DMS53 treated with DMSO at 0.1 percent for 48 hours (cell line): ENCODE measurements around the gene NCBP3.
"Not testable (repeated sequence)": the region's sequence is repeated elsewhere in the genome, so short reads cannot be mapped to it uniquely, and the experiment has no call there.

Experiments
- DNase-seq: peaks from one replicate; lab custom pipeline; 2025; ENCODE audit not compliant: unreplicated experiment; lab: John Stamatoyannopoulos, UW

NCBP3 gene

GRCh38 chr17:3880983-3881382 is 34.9 kb upstream of the NCBP3 start:
- no peak for DNase-seq

DNA sequence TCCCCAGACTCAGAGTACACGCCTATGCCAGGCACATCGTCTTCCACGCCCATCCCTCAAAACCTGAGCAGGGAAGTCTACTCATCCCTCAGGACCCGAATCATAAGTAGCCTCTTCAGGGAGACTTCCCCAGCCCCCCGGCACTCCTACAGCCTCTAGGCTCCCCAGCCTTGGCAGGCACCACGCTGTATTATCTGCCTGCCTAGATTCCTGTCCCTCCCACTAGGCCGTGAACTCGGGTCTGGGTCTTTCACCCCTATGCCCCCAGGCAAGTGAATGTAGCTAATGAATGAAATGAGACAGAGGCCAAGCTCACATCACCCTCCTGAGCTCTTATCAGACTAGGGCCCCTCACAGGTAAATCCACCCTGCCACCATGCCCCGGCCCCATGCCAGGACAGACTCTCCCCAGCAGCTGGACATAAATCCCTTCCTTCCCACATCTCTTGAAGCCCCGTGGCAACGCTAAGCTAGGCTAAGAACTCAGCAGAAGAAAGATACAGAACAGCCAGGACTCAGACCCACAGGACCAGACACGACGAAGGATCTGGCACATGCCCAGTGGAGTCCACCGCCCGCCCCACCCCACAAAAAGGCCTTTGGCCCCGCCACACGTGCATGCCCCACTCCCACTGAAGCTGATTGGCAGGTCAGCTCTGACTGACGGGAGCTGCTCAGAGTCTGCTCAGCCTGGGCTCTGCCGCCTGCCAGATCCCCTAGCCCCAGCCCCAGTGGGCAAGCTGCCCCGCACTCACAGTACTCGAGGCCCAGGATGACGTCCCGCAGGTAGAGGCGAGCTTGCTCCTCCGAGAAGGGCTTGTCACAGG is 33.8 kb upstream of the NCBP3 start:
- DNase-seq: no peak

GRCh38 chr17:3879186-3879585 is 33.1 kb upstream of the NCBP3 start:
- peak; percentile 27 for DNase-seq

GRCh38 chr17:3877220-3877619 is 31.2 kb upstream of the NCBP3 start:
- DNase-seq: no peak

- no peak for DNase-seq
Measured at GRCh38 chr17:3875317-3875716, 29.3 kb upstream of the NCBP3 start.

GRCh38 chr17:3873862-3874261 is 27.8 kb upstream of the NCBP3 start:
- DNase-seq: no peak

GRCh38 chr17:3870871-3871306 is 24.8 kb upstream of the NCBP3 start:
- no peak for DNase-seq

DNA sequence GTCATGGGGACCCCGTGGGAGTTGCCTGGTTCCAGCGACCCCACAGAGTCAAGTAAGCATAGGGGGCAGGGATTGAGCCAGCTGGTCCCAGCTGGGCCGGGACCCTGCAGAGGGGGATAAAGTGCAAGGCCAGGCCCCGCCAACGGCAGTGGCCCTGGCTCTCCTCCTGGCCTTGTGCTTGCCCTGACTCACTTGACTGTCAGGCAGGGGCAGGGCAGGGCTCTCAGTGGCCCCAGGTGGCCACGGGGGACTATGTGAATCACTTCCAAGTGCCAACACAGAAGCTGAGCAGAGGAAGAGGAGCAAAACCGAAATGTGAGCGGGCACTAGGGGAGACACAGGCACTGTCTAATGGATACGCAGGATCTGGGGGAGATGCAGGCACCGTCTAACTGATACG is 21.6 kb upstream of the NCBP3 start:
- no peak for DNase-seq

DNA sequence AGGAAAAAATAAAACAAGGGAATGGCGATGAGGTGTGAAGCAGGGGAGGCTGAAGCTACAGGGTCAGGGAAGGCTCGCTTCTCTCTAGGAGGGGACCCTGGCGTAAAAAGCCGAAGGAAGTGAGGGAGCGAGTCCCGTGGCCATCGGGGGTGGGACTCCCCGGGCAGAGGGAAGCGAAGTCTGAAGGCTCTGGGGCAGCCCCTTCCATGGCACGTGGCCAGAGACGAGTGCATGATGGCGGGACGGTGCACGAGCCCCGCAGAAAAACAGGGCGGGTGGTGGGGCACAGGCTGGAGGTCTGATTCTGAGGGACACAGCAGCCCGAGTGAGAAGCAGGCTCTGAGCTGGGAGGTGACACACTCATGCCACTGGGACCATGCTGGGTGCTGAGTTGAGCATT is 21.1 kb upstream of the NCBP3 start:
- DNase-seq: no peak

DNA sequence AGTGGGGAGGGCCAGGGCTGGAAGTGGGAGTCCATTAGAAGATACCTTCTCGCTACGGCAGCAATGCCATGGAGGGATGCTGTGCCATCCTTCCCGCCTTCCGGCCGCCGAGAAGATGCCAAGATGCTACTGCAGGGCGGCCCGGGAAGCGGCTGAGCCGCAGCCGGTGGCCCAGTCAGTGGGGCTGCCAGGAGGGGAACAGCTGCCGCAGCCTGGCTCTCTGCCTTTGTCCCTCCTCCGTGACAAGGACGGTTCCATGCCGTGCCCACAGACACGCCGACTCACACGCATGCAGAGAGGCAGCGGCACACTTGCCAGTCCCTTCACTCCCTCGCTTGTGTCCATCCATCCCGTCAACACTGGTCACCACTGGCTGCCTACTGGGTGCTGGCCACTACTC is 20.2 kb upstream of the NCBP3 start:
- DNase-seq: no peak

DNA sequence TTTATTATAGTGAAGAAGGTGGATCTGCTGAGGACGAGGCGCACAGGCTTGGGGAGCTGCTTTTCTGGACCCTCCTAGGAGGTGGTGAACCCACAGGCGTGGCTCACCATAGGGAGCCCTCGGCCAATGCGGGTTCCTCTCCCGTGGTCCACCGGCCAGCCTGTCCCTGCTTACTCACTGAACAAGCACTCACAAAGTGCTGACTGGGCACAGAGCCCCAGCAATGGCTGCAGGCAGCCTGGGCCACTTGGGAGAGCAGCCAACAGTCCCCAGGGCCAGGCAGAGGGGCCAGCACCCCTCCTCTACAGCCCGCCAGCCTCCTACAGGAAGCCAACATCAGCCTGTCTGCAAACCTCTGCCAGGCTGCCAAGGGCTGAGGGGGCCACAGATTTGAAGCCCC is 19.1 kb upstream of the NCBP3 start:
- no peak for DNase-seq

GRCh38 chr17:3864534-3864933 is 18.5 kb upstream of the NCBP3 start:
- DNase-seq: no peak

DNA sequence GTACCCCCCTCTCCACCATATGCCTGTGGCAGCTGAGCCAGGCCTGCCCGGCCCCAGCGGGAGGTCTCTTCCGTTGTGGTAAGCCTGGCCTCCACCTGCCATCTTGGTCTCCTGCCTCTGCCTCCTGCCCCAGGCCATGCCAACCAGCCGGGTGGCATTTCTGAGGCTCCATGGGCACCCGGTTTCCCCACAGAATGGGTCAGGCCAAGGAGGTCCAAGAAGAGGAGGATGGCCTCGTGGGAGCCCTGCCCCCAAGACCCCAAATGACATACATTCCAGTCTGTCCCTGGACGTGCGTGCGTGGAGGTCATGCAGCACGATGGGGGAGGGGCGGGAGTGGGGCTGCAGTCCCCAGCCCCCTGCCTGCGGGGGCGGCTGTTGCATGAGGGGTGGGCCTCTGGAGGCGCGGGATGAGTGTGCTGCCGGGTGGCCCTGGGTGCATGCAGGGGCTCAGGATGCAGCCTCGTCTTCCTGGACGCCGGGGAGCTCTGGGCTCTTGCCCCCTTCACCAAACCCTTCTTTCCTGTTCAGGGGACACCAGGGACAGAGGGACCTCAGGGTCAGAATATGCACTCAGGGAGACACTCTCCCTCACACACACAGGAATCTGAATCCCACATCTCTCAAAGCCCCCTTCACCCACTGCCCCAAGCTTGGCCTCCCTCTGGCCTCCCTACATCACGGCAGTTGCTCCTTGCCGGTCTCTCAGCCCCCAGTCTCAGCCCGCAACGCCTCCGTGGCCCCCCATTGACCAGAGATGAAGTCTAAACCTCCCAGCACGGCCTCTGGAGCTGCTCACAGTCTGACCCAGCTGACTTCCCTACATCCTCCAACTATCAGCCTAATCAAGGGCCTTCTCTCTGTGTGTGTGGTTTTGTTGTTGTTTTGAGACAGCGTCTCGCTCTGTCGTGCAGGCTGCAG is 16.0 kb upstream of the NCBP3 start:
- no peak for DNase-seq

- DNase-seq: no peak
Measured at GRCh38 chr17:3860939-3861700, 15.1 kb upstream of the NCBP3 start.

GRCh38 chr17:3859940-3860339 is 13.9 kb upstream of the NCBP3 start:
- no peak for DNase-seq

GRCh38 chr17:3857261-3858105 is 11.4 kb upstream of the NCBP3 start:
- DNase-seq: no peak

DNA sequence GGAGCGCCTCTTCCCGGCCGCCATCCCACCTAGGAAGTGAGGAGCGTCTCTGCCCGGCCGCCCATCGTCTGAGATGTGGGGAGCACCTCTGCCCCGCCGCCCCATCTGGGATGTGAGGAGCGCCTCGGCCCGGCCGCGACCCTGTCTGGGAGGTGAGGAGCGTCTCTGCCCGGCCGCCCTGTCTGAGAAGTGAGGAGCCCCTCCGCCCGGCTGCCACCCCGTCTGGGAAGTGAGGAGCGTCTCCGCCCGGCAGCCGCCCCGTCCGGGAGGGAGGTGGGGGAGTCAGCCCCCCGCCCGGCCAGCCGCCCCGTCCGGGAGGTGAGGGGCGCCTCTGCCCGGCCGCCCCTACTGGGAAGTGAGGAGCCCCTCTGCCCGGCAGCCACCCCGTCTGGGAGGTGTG is 8.2 kb upstream of the NCBP3 start:
- not testable (repeated sequence) for DNase-seq

GRCh38 chr17:3852561-3852960 is 6.5 kb upstream of the NCBP3 start:
- no peak for DNase-seq

- no peak for DNase-seq
Measured at GRCh38 chr17:3851461-3852100, 5.5 kb upstream of the NCBP3 start.
